ENCODE measurements around the gene C1QTNF8. TPM values are rescaled to one million over a fixed set of nuclear protein-coding genes. Genes with fewer than 3 reads are reported as not detected.

Gene C1QTNF8
- total RNA-seq, 2 experiments from 2014 or later: not detected

DNA sequence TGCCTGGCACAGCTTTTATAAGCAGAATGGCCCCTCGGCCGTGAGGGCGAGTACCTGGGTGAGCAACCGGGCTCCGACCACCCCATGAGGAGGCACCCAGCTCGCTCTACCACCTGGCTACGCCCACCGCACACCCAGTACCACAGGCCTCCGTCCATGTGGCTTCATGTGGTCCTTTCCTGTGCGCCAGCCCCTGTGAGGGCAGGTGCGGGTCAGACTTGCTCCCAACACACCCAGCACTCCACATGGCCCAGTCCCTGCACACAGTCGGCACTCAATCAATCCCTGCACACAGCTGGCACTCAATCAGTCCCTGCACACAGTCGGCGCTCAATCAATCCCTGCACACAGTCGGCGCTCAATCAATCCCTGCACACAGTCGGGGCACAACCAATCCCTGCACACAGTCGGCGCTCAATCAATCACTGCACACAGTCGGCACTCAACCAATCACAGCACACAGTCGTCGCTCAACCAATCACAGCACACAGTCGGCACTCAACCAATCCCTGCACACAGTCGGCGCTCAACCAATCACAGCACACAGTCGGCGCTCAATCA, 4.0 kb downstream of the C1QTNF8 start:
- no peak overlapping the region for H3K4me3 ChIP-seq (ENCODE audit: low read depth, low read length, poor library complexity, severe bottlenecking)
- TF ChIP-seq, protein P1, sequence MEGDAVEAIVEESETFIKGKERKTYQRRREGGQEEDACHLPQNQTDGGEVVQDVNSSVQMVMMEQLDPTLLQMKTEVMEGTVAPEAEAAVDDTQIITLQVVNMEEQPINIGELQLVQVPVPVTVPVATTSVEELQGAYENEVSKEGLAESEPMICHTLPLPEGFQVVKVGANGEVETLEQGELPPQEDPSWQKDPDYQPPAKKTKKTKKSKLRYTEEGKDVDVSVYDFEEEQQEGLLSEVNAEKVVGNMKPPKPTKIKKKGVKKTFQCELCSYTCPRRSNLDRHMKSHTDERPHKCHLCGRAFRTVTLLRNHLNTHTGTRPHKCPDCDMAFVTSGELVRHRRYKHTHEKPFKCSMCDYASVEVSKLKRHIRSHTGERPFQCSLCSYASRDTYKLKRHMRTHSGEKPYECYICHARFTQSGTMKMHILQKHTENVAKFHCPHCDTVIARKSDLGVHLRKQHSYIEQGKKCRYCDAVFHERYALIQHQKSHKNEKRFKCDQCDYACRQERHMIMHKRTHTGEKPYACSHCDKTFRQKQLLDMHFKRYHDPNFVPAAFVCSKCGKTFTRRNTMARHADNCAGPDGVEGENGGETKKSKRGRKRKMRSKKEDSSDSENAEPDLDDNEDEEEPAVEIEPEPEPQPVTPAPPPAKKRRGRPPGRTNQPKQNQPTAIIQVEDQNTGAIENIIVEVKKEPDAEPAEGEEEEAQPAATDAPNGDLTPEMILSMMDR (conservative IDR thresholded peaks at IDR 0.05; ENCODE audit: low read length): no peak
- no peak for TF ChIP-seq EZH2phosphoT487 (IDR thresholded peaks at IDR 0.05; ENCODE audit: borderline replicate concordance, low read depth, low read length)
- no TSS peak for BruUV-seq (replicated peaks)
- H3K36me3 ChIP-seq (ENCODE audit: insufficient read depth, low read length): no peaks in the 10 kb centered on the region
- H3K9me3 ChIP-seq (ENCODE audit: low read length): 0 out of 2 replicates have a peak, but pooled peaks cover 4% of the 10 kb centered on the region
- ChIA-PET POLR2A (no interaction called here), CTCF (ENCODE audit: unreplicated experiment) (no interaction called here)
- no peaks in the 10 kb centered on the region for H3K9me2 ChIP-seq (ENCODE audit: insufficient read depth, low read length)
- H4K20me1 ChIP-seq (ENCODE audit: insufficient read depth, low read length): no peaks in the 10 kb centered on the region
- intact Hi-C loops (cut with micrococcal nuclease; ENCODE audit: unreplicated experiment): no loop called here
- no peaks in the 10 kb centered on the region for H3K79me2 ChIP-seq (ENCODE audit: insufficient read depth, low read depth, low read length)
- no peak overlapping the region for H3K27ac ChIP-seq (ENCODE audit: low read depth, low read length, poor library complexity, severe bottlenecking)
- no peak overlapping the region for H2AFZ ChIP-seq (ENCODE audit: low read length)
- no peak for DNase-seq (ENCODE audit: low spot score)
- no peak overlapping the region for H3K4me2 ChIP-seq (ENCODE audit: low read length)
- H3K4me1 ChIP-seq (ENCODE audit: insufficient read depth, low read length, poor library complexity, severe bottlenecking): no peaks in the 10 kb centered on the region

DNA sequence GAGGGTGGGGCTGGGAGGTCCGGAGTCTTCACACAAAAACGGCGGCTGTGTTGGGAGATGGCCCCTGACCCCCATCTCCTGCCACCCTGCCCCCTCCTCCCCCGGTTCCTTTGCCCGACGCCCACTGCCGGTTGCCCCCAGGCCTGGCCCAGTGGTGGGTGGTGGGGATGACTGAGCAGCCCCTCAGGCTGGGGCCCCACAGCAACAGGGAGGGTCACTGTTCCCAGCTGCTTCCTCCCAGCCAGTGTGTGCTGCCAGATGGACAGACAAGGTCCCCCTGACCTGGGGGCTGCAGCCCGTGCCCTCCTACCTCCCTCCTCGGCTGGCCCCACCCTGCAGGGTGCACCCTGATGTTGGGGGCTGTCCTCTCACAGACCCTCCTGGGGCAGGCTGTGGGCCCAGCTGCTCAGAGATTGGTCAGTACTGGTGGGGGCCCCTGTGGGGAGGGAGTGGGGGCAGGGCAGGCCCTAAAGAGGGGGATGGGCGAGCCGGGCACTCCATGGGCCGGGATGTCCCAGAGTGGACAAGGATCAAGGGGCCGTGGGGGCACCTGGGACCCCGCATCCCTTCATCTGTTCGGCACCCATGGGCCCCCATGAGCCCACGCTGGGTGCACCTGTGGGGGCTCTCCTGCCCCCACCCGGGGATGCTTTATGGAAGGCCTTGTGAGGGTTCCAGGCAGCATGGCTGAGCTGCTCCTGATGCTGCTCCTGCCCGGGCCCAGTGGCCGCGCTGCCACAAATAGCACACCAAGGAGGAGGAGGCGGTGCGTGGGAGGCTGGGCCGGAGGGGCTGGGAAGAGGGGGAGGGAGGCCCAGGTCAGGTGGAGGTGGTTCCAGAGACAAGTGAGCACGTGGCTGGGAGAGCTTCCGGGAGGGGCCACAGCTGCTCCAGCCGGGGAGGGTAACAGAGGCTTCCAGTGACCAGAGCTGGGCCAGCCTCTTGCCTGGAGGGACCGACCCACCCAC, 5.1 kb downstream of the C1QTNF8 start:
- no peaks in the 10 kb centered on the region for H4K20me1 ChIP-seq (ENCODE audit: insufficient read depth, low read length)
- no peaks in the 10 kb centered on the region for H3K4me1 ChIP-seq (ENCODE audit: insufficient read depth, low read length, poor library complexity, severe bottlenecking)
- TF ChIP-seq, protein P1 (conservative IDR thresholded peaks at IDR 0.05; ENCODE audit: low read length): no peak
- no peak for TF ChIP-seq EZH2phosphoT487 (IDR thresholded peaks at IDR 0.05; ENCODE audit: borderline replicate concordance, low read depth, low read length)
- no TSS peak for BruUV-seq (replicated peaks)
- DNase-seq (ENCODE audit: low spot score): no peak
- ChIA-PET POLR2A (no interaction called here), CTCF (ENCODE audit: unreplicated experiment) (no interaction called here)
- no peak overlapping the region for H3K27ac ChIP-seq (ENCODE audit: low read depth, low read length, poor library complexity, severe bottlenecking)
- intact Hi-C loops (cut with micrococcal nuclease; ENCODE audit: unreplicated experiment): no loop called here
- no peaks in the 10 kb centered on the region for H3K79me2 ChIP-seq (ENCODE audit: insufficient read depth, low read depth, low read length)
- H3K4me2 ChIP-seq (ENCODE audit: low read length): no peak overlapping the region
- no peak overlapping the region for H2AFZ ChIP-seq (ENCODE audit: low read length)
- H3K36me3 ChIP-seq (ENCODE audit: insufficient read depth, low read length): no peaks in the 10 kb centered on the region
- no peaks in the 10 kb centered on the region for H3K9me2 ChIP-seq (ENCODE audit: insufficient read depth, low read length)
- 0 out of 2 replicates have a peak, but pooled peaks cover 4% of the 10 kb centered on the region for H3K9me3 ChIP-seq (ENCODE audit: low read length)
- no peak overlapping the region for H3K4me3 ChIP-seq (ENCODE audit: low read depth, low read length, poor library complexity, severe bottlenecking)
